NCI-H2081 treated with DMSO at 0.1 percent for 48 hours (cell line): ENCODE data around the gene TOMM7.
"Not testable (repeated sequence)": the region's sequence is repeated elsewhere in the genome, so short reads cannot be mapped to it uniquely, and the experiment has no call there.

Experiments used
- DNase-seq: peaks from one replicate; lab custom pipeline; 2025; lab: John Stamatoyannopoulos, UW

Gene TOMM7

DNA sequence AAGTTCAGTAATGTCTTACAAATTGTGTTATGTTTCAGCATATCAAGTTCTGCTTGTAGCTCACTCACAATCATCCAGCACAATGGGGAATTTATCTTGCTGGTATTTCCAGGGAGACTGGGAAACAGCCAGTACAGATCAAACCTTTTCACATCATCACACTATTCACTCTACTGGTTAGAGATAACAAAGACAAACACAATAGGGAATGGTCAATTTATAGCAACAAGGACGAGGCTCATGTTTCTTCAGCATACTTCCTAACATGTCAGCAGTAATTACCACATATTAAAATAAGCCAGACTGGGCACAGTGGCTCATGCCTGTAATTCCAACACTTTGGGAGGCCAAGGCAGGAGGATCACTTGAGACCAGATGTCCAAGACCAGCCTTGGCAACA lies 38.3 kb downstream of the TOMM7 start:
- DNase-seq: no peak

DNA sequence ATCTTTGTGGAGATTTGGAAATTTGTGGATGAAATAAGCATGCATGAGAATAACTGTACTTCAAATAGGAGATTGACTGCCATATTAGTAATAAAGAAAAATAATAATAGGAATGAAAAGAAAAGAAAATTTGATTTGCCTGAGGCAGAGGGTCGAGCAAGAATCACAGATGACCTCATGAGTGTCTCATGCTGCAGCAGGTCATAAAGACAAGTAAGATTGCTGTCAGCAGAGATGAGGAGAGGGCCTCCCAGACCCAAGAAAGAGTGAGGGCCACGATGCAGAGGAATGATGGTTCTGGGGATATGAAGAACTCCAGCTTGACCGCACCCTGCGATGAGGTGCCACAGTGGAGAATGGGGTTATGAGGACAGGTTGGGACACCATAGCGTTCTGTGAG lies 39.2 kb downstream of the TOMM7 start:
- DNase-seq: no peak

DNA sequence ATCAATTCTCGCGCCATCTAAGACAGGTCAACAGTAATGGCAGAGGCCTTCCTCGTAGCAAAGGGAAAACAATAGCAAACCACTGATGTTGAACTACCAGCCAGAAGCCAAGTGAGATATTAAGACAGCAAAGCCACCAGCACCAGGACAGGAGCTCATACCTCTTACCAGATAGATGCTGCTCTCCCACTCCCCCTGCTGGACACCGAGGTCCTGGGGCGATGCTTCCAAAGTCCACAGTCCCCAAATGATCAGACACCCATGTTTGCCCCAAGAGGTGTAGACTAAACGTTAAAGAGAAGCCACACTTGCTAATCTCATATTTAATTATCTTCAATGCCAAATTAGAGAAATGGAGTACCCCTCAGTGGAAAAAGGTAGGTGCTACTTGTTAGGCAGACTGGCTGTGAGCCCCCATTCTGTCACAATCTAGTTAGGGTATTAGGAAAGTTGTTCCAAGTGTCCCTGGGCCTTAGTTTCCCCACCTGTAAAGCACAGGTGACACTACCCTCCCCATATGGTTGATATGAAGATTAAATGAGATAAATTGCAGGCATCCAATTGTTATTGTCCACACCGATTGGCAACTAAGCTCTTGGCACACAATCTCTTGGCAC lies 39.9 kb downstream of the TOMM7 start:
- DNase-seq: no peak

DNA sequence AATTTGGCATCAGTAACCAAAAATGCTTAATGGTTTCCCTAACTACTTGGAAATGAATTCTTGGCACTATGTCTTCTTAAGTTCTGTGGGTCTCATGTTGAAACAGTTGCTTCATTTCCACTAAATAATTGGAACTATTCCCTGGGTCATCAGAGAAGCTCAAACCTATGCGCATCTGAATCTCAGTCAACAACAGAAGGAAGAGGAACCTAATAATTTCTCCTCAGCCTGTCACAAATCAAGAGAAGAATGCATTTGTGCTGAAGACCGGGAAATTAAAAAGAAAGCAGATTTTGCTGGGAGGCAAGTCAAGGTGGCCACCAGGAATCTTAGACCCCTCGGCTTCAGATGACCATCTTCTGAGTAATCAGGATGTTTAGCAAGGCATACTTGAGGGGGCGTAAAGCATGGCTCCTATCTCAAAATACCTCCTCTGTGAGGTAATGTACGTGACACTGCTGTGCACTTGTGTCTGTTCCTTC lies 41.4 kb downstream of the TOMM7 start:
- DNase-seq: no peak

DNA sequence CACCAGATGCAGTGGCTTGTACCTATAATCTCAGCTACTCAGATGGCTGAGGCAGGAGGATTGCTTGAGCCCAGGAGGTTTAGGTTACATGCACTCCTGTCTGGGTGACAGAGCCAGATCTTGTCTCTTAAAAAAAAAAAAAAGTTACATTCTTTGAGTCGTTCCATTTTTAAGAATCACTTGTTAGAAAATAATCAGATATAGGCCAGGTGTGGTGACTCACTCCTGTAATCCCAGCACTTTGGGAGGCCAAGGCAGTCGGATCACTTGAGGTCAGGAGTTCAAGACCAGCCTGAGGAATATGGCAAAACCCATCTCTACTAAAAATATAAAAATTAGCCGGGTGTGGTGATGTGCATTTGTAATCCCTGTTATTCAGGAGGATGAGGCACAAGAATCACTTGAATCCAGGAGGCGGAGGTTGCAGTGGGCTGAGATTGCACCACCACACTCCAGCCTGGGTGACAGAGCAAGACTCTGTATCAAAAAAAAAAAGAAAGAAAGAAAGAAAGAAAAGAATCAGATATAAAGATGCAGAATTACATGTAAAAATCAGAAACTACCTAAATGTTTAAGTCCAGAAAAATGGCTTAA lies 42.8 kb downstream of the TOMM7 start:
- DNase-seq: not testable (repeated sequence)

DNA sequence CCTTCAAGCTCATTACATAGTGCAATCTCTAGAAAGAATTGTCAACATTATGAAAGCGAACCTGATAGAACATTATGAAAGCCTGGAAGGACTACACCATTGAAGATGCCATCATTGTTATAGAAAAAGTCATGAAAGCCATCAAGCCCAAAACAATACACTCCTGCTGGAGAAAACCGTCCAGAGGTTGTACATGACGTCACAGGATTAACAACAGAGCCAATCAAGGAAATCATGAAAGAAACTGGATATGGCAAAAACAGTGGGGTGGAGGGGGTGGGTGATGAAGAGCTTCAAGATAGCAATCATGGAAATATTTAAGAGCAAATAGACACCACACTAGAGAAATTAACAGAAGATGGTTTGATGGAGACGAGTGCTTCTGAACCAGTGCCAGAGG lies 45.7 kb downstream of the TOMM7 start:
- DNase-seq: no peak

DNA sequence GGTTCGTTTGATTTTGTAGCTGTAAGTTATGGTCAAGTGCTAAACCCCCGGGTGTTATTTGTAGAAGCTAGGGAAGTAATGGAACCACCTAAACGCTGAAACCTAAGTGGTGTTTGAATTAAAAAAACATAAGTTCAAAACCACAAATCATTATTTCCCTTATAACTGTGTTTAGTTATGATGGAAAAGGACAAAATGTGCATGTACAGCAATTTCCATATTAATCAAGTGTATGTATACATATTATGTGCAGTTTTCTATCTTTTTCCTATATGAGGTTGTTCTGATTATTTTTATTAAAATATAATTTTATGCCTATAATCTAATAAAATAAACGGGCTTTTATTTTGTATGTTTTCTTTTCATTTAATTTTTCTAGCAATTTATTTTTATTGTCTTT lies 49.8 kb downstream of the TOMM7 start:
- DNase-seq: no peak

DNA sequence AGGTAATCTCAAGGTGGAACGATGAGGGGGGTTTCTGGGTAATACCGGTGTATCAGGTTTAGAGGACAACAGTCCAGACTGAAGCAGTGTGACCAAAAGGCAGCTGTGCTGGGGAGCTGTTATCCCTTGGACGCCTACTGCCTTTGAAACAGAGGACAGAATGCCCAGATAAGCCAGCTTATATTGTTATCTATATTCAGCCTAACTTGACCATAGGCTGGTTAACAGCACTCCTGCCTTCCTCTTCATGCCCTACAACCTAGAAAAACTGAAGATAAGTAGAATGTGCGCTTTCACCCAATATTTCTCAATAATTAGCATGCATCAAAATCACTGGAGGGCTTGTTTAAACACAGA lies 50.8 kb downstream of the TOMM7 start:
- no peak for DNase-seq

DNA sequence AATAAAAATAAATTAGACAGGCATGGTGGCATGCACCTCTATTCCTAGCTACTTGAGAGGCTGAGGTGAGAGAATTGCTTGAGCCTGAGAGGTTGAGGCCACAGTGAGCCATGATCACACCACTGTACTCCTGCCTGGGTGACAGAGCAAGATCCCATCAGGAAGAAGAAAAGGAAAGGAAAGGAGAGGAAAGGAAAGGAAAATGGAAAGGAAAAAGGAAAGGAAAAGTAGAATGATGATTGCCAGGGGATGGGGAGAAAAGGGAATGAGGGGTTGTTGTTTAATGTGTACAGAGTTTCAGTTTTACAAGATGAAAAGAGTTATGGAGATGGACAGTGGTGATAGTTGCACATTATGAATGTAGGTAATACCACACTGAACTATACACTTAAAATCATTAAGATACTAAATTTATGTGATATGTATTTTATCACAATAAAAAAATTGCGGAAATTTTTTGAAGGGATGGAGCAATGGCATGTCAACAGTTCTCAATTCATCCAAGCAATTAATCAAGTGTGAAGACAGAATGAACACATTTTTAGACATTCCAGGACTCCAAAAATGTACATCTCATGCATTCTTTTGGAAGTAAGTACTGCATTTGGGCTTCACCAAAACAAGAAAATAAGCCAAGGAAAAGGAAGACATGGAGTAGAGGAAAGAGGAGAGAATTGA lies 51.3 kb downstream of the TOMM7 start:
- DNase-seq: no peak

DNA sequence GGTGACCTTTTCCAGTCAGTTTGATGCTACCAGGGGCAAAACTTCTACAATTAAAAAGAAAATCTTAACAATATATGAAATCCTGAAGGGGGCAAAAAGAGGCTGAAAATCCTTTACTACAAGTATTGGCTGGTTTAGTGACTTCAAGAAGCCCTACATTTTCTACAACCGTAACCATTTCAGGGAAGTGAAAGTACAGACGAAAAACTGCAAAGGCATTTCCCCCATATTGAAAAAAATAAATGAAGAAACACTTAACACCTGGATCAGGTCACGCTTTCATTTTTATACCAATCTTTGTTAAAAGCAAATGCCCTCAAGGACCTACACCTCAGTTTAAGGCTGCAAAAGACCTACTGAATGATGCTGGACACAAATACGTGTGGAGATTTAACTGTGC lies 57.0 kb downstream of the TOMM7 start:
- DNase-seq: no peak
